ENCODE measurements around the gene EGFR.

Gene EGFR

DNA sequence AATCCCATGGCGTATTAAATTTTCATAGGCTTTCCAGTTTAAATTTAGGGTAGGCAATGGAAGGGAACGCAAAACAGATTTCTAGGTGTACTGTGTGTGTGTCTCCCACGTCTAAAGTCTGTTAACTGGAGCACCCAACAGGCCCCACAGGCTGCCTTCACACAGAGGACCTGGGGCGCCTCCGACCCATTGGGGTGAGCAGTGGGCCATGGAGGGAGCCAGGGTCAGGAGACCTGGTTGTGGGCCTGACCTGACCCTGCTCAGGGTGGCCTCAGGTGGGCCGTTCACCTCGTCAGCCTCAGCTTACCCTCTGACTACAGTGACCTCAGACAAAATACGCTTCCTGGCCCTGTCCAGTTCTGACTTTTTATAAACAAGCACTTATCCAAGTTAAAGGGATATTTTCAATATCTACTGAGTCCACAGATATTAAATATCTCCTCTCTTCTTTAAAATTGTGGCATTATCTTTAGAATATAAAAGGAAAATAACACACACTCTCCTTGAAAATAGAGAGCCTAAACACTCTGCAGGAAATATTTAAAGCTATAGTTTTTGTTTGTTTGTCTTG, 159.6 kb downstream of the EGFR start:
- DNase-seq = no peak

DNA sequence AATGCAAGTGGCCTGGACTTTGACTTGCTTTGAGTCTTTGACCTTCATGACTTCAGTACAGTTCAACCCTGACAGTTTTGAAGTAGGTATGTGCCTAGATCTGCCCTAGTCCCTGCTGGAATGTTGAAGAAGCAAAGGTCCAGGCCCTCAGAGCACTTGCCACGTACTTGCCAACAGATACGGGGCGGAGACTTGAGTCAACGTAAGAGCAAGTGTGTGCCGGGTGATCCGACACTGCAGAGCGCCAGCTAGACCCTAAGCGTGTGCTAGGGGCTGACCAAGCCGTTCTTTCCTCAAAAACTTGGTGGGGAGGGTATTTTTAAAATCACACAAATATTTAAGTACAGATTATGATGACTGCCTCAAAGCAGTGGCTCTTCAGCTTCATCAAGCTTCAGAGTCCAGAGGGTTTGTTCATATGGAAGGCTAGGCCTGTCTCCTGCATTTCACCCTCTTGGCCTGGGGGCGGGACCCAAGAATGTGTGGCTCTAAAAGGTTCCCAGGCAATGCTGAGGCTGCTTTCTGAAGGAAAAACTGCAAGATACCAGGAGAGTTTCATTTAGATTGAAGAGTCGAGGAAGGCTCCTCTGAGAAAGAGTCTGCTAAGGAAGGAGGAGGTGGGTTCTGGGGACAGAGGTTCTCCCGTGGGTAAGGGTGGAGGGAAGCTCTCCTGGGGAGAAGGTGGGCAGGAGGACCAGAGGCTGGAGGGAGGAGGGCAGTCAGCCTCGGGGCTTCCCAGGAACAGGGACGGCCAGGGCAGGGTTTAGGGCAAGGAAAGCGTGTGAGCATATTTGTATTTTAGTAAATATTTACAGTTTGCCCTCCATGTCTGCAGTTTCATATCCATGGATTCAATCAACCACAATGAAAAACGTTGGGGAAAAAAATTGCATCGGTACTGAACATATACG, 160.3 kb downstream of the EGFR start:
- DNase-seq = no peak

GRCh38 chr7:55179931-55180682, 161.3 kb downstream of the EGFR start:
- DNase-seq = no peak

- DNase-seq = no peak
These were observed 162.2 kb downstream of the EGFR start for GRCh38 chr7:55180963-55181542.

DNA sequence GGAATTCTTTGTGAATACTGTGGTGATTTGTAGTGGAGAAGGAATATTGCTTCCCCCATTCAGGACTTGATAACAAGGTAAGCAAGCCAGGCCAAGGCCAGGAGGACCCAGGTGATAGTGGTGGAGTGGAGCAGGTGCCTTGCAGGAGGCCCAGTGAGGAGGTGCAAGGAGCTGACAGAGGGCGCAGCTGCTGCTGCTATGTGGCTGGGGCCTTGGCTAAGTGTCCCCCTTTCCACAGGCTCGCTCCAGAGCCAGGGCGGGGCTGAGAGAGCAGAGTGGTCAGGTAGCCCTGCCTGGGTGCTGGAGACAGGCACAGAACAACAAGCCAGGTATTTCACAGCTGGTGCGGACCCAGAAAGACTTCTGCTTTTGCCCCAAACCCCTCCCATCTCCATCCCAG, 162.9 kb downstream of the EGFR start:
- no peak for DNase-seq

- no peak for DNase-seq
These were observed 165.1 kb downstream of the EGFR start for GRCh38 chr7:55183897-55184296.

DNA sequence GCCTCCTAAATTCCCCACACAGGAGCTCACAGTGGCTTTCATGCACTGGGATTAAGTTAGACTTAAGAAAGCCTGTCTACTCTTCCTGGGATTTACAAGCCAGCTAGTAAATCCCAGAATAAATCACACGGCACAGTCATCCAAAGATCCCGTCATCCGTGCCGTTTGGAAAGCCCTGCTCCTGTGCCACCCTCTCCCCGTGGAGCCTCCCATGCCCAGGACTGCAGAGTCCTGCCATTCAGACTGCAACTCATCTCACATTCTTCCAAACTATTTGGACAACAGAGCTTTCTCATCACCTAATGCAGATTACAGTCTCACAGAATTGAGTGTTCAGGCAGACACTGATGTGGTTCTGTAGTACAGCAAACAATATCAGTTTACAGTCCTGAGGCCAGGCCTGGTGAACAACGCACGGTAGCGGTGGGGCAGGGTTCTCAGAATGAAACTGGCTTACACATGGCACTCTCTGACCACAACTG, 166.5 kb downstream of the EGFR start:
- DNase-seq = no peak

DNA sequence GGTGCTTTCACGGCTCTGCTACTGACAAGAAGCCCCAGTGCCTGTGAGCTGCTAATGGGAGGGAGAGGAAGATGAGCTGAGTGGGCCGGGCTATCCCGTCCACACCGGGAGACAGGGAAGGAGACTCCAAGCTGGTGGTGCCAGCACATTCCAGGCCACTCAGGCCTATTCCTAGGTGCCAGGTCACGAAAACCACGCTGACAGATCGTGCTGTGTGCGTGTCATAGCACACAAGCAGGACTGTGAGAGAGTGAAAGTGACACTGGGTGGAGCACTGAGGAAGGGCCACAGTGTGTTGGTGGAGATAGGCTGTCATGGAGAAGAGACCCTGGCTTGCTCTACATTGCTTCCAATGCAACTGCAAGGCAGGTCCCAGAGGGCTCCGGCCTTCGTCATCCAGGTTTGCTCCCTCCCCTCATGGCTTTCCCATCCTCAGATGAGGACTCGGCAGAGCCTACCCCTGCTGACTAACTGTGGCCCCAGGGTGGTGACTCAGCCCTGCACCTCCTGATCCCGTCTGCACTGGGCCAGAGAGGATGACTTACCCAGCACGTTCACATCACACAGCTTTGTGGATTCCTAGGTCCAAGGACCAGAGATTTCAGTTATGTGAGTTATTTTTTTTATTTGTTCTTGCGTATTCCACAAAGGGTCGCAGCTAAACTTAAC, 167.3 kb downstream of the EGFR start:
- no peak for DNase-seq

GRCh38 chr7:55187701-55188491, 169.1 kb downstream of the EGFR start:
- DNase-seq = no peak

DNA sequence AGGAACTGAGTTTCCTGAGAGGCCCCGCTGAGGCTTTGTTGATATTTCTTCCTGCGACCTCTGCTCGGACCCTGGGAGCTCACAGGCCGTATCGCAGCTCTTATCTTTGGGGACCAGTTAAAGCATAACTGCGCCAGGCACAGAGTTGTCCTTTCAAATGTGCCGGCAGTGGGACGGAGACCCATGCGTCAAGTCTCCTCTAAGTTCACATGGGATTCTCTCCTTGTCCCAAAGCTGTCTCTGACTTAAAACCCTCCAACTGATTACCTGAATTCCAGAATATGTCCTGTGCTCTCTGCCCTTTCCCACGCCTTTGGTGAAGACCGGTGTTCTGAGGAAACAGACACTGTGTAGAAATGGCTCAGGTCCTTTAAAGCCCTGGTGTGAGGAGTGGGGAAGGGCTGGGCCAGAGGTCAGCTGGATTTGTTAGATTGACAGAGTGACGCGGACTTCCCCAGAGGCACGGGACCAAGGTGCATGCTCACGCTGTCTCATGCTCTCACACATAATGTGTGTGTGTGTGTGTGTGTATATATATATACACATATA, 169.8 kb downstream of the EGFR start:
- no peak for DNase-seq

DNA sequence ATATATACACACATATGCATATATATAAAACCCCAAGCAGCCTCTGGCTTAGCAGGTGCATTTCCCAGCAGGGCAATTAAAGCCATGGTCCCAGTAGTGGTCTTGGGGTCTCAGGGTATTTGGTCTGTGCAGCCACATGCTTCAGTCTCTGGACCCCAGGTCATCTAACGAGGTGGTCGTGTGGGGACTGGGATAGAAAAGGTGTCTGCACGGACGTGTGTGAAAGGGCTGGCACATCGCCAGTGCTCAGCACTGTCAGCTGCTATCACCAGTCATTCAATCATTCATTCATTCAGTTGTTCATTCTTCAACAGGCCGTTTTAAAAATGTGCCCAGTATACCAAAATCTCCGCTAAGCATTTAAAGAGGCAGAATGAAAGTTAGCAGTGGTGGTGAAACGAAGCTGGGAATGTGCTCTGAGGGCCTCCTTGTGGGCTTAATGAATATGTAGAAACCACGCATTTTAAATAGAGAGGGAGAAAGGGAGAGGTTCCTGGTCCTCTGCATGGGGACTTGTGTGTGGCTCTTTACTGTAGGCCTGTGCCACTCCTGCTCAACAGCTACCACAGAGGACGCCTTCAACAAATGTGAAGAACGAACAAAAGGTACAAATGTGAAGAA, 170.4 kb downstream of the EGFR start:
- no peak for DNase-seq

GRCh38 chr7:55189878-55190436, 171.1 kb downstream of the EGFR start:
- DNase-seq = no peak

DNA sequence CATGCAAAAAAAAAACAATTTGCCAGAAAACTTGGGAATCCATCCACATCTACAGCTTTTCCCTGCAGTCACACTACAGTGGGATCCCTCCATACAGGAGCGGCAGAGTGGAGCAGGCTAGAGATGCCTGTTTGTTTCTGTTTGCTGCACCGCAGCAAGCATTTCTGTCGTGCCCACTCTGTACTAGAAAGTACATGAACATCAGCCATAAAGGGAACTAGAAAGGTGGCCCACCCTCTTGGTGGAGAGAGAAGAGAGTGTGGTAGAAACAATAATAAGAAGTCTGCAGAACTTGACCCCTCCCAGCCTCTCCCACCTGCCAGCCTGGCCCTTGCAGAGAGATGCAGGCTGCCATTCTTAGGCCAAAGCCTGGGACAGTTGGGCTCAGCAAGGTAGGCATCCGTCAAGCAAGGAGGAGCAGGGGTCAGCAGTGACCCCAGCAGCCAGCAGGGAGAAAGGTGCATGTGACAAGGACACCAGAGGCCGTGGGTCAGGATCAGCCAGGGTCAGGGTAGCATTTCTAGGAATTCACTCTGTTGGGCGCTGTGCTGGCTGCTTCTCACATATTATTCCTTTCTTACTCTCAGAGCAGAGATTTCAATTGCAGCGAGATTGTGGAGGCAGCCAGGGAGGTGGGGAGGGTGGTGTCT, 171.8 kb downstream of the EGFR start:
- no peak for DNase-seq

DNA sequence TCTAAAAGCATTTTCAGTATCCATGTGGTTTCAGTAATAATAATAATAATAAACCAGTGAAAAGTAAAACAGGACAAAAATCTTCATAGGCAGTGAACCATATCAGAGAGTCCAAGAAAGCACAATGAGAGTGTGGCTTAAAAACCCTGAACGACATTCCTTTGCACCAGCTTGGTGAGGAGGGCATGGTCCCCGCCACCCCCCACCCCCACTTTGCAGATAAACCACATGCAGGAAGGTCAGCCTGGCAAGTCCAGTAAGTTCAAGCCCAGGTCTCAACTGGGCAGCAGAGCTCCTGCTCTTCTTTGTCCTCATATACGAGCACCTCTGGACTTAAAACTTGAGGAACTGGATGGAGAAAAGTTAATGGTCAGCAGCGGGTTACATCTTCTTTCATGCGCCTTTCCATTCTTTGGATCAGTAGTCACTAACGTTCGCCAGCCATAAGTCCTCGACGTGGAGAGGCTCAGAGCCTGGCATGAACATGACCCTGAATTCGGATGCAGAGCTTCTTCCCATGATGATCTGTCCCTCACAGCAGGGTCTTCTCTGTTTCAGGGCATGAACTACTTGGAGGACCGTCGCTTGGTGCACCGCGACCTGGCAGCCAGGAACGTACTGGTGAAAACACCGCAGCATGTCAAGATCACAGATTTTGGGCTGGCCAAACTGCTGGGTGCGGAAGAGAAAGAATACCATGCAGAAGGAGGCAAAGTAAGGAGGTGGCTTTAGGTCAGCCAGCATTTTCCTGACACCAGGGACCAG, 172.5 kb downstream of the EGFR start:
- no peak for DNase-seq

DNA sequence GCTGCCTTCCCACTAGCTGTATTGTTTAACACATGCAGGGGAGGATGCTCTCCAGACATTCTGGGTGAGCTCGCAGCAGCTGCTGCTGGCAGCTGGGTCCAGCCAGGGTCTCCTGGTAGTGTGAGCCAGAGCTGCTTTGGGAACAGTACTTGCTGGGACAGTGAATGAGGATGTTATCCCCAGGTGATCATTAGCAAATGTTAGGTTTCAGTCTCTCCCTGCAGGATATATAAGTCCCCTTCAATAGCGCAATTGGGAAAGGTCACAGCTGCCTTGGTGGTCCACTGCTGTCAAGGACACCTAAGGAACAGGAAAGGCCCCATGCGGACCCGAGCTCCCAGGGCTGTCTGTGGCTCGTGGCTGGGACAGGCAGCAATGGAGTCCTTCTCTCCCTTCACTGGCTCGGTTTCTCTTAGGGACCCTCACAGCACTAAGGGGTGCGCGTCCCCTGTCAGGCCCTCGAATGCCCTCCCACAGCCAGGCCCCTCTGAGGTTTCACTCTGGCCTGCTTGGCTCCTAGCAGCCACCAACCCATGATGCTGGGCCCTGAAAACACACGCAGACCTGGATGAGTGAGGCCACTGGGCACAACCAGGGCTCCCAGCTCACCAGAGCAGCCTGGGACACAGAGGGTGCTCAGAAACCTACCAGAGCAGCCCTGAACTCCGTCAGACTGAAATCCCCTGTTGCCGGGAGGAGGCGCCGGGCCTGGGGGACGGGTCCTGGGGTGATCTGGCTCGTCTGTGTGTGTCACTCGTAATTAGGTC, 173.3 kb downstream of the EGFR start:
- no peak for DNase-seq

GRCh38 chr7:55192723-55193122, 173.9 kb downstream of the EGFR start:
- DNase-seq = no peak

GRCh38 chr7:55193245-55193644, 174.4 kb downstream of the EGFR start:
- no peak for DNase-seq

GRCh38 chr7:55194522-55194921, 175.7 kb downstream of the EGFR start:
- no peak for DNase-seq

Data from activated CD4-positive, alpha-beta T cell treated with anti-CD3 and anti-CD28 coated beads for 48 hours (primary cell).